Astrocyte (in vitro differentiated cells and primary cell): ENCODE measurements around the gene IGF2BP3. TPM values are rescaled to one million over a fixed set of nuclear protein-coding genes. Genes with fewer than 3 reads are reported as not detected.
"Not testable (repeated sequence)": the region's sequence is repeated elsewhere in the genome, so short reads cannot be mapped to it uniquely, and the experiment has no call there.

ENCODE experiments used
- DNase-seq: peaks from one replicate; pipeline ENCODE4 v3.0.0-alpha.2; 2010; ENCODE audit warnings: low read depth
- FAIRE-seq: peaks from 2 replicates; lab custom pipeline; 2011; peaks lifted over from hg19 to GRCh38; lab: Jason Lieb, UNC
- H2AFZ ChIP-seq: 2 replicates; pipeline ENCODE4 v1.6.0; 2012; ENCODE audit warnings: low read depth, low read length, inconsistent platforms
- H3K27ac ChIP-seq: 2 replicates; pipeline ENCODE4 v1.5.1; 2011; ENCODE audit warnings: low read depth, low read length, inconsistent platforms
- H3K27me3 ChIP-seq: 2 replicates; pipeline ENCODE4 v1.6.0; 2011; ENCODE audit warnings: low read length, inconsistent platforms; ENCODE audit not compliant: insufficient read depth
- H3K36me3 ChIP-seq: 2 replicates; pipeline ENCODE4 v1.5.1; 2011; ENCODE audit warnings: low read length, inconsistent platforms; ENCODE audit not compliant: insufficient read depth
- H3K4me1 ChIP-seq: 2 replicates; pipeline ENCODE4 v1.5.1; 2011; ENCODE audit warnings: low read length, inconsistent platforms; ENCODE audit not compliant: insufficient read depth
- H3K4me2 ChIP-seq: 2 replicates; pipeline ENCODE4 v1.6.0; 2012; ENCODE audit warnings: low read length, inconsistent platforms
- H3K4me3 ChIP-seq: 2 replicates; pipeline ENCODE4 v1.5.1; 2011; ENCODE audit warnings: low read depth, mild to moderate bottlenecking, low read length, inconsistent platforms; ENCODE audit not compliant: insufficient read depth
- H3K79me2 ChIP-seq: 2 replicates; pipeline ENCODE4 v1.6.0; 2012; ENCODE audit warnings: mild to moderate bottlenecking, low read length, inconsistent platforms; ENCODE audit not compliant: insufficient read depth
- H3K9ac ChIP-seq: 2 replicates; pipeline ENCODE4 v1.6.0; 2012; ENCODE audit warnings: mild to moderate bottlenecking, low read length, inconsistent platforms
- H3K9me3 ChIP-seq: 2 replicates; pipeline ENCODE4 v1.5.1; 2012; ENCODE audit warnings: low read depth, mild to moderate bottlenecking, low read length, inconsistent platforms; ENCODE audit not compliant: insufficient read depth
- H4K20me1 ChIP-seq: 2 replicates; pipeline ENCODE4 v1.6.0; 2012; ENCODE audit warnings: low read length, inconsistent platforms; ENCODE audit not compliant: insufficient read depth
- H3K27ac Mint-ChIP-seq: one replicate; pipeline ENCODE4 v1.8.0; 2021; ENCODE audit warnings: mild to moderate bottlenecking, mixed read lengths; ENCODE audit not compliant: unreplicated experiment
- H3K27me3 Mint-ChIP-seq: one replicate; pipeline ENCODE4 v1.8.0; 2021; ENCODE audit warnings: low read depth, mixed read lengths; ENCODE audit not compliant: unreplicated experiment
- H3K36me3 Mint-ChIP-seq: one replicate; pipeline ENCODE4 v1.8.0; 2021; ENCODE audit warnings: low read depth, mixed read lengths; ENCODE audit not compliant: unreplicated experiment
- H3K4me1 Mint-ChIP-seq: one replicate; pipeline ENCODE4 v1.8.0; 2021; ENCODE audit warnings: low read depth, mixed read lengths; ENCODE audit not compliant: unreplicated experiment
- H3K4me3 Mint-ChIP-seq: one replicate; pipeline ENCODE4 v1.8.0; 2021; ENCODE audit warnings: mild to moderate bottlenecking, moderate library complexity, mixed read lengths; ENCODE audit not compliant: unreplicated experiment
- H3K9me3 Mint-ChIP-seq: one replicate; pipeline ENCODE4 v1.8.0; 2021; ENCODE audit warnings: mild to moderate bottlenecking, mixed read lengths; ENCODE audit not compliant: unreplicated experiment
- CTCF ChIP-seq: IDR thresholded peaks from 2 replicates; pipeline ENCODE4 v1.5.1; 2011; ENCODE audit warnings: low read depth, mild to moderate bottlenecking, inconsistent platforms, low read length, moderate library complexity; ENCODE audit not compliant: insufficient read depth
- EZH2 ChIP-seq: IDR thresholded peaks from 2 replicates; pipeline ENCODE4 v1.6.1; 2012; ENCODE audit warnings: mild to moderate bottlenecking, low read length, inconsistent platforms; ENCODE audit not compliant: insufficient read depth
- total RNA-seq: library from RNA; stranded (reverse); gene quantifications from 2 replicates; pipeline ENCODE4 v1.2.1, GENCODE V29; 2021

IGF2BP3 gene
- total RNA-seq, 1 donor from 2014 or later: 79.5 TPM

GRCh38 chr7:23415198-23415597 is 55.1 kb downstream of the IGF2BP3 start:
- FAIRE-seq (no peak), DNase-seq (no peak)
- Mint-ChIP-seq H3K4me3 (no peak overlapping the region), H3K36me3 (peaks cover 19% of the 10 kb centered on the region), H3K27me3 (no peaks in the 10 kb centered on the region), H3K9me3 (no peaks in the 10 kb centered on the region), H3K27ac (no peak overlapping the region), H3K4me1 (peaks cover 11% of the 10 kb centered on the region)
- Histone ChIP-seq H3K27ac (no peak overlapping the region), H3K9me3 (no peaks in the 10 kb centered on the region), H2AFZ (no peak overlapping the region), H4K20me1 (peaks cover 76% of the 10 kb centered on the region), H3K4me1 (peaks cover 8% of the 10 kb centered on the region), H3K36me3 (peaks cover 19% of the 10 kb centered on the region), H3K4me2 (no peak overlapping the region), H3K4me3 (no peak overlapping the region), H3K27me3 (no peaks in the 10 kb centered on the region), H3K9ac (no peak overlapping the region), H3K79me2 (peaks cover 93% of the 10 kb centered on the region)
- TF ChIP-seq CTCF (no peak), EZH2 (no peak)

- Histone ChIP-seq H3K9ac (no peak overlapping the region), H3K27me3 (no peaks in the 10 kb centered on the region), H4K20me1 (peaks cover 51% of the 10 kb centered on the region), H3K27ac (no peak overlapping the region), H3K79me2 (peaks cover 72% of the 10 kb centered on the region), H3K36me3 (peaks cover 16% of the 10 kb centered on the region), H3K4me1 (no peaks in the 10 kb centered on the region), H3K4me3 (no peak overlapping the region), H3K4me2 (no peak overlapping the region), H3K9me3 (no peaks in the 10 kb centered on the region), H2AFZ (no peak overlapping the region)
- TF ChIP-seq CTCF (no peak), EZH2 (no peak)
- Mint-ChIP-seq H3K9me3 (peaks cover 5% of the 10 kb centered on the region), H3K4me1 (peaks cover 2% of the 10 kb centered on the region), H3K27ac (no peak overlapping the region), H3K36me3 (peaks cover 45% of the 10 kb centered on the region), H3K4me3 (no peak overlapping the region), H3K27me3 (no peaks in the 10 kb centered on the region)
- no peak for DNase-seq
- FAIRE-seq: no peak
These were observed 59.7 kb downstream of the IGF2BP3 start for GRCh38 chr7:23410446-23411183.

- Histone ChIP-seq H4K20me1 (peaks cover 39% of the 10 kb centered on the region), H3K79me2 (peaks cover 70% of the 10 kb centered on the region)
- not testable (repeated sequence) for H3K9ac ChIP-seq, H3K27me3 Mint-ChIP-seq, H3K9me3 Mint-ChIP-seq, H2AFZ ChIP-seq, H3K4me3 Mint-ChIP-seq, H3K4me1 ChIP-seq, H3K27ac Mint-ChIP-seq, H3K9me3 ChIP-seq, H3K27me3 ChIP-seq, H3K27ac ChIP-seq, H3K36me3 ChIP-seq, DNase-seq, H3K4me2 ChIP-seq, FAIRE-seq, H3K4me3 ChIP-seq
- Mint-ChIP-seq H3K36me3 (peaks cover 38% of the 10 kb centered on the region), H3K4me1 (peaks cover 12% of the 10 kb centered on the region)
These were observed 63.7 kb downstream of the IGF2BP3 start for GRCh38 chr7:23406564-23406963.
